Activated CD4-positive, alpha-beta T cell treated with anti-CD3 and anti-CD28 coated beads, Interleukin-2, amount 50 U/mL, for 48 hours (primary cell): ENCODE data around the gene QRFPR.
"Not testable (repeated sequence)": the region's sequence is repeated elsewhere in the genome, so short reads cannot be mapped to it uniquely, and the experiment has no call there.

ENCODE experiments used
- DNase-seq, 2 experiments: peaks; one replicate each; pipeline ENCODE4 v3.0.0-alpha.2; 2020

The QRFPR gene

DNA sequence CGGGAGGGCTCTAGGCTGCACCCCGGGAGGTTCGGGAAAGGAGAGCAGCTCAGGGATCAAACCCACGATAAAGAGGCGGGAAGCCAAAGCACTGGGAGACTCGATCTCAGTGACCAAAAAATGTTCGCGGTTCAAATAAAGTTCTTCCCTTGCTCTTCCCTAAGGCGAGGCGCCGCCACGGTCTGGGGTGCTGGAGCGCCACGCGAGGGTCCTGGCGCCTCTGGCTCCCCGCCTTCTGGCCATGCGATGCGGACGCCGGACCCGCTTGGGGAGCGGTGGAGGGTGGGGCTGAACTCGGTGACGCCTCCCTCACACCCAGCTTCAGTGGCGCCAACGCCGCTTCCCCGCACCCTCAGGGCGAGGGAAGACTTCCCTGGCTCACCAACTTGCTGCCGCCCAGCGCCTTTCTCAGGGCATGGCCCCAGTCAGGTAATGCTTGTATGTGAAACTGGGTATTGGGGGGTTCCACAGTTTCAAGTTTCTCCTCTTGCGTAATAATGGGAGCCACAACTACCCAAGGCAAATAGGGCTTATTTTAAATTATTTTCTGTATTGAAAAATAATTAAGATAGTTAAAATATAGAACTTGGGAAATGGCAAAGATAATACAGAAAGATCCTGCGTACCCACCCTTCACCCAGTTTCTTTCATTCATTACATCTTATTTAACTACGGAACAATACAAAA is at the start of gene QRFPR:
Gene QRFPR (minus strand): TSS at position 243 of the 687 bp plus-strand sequence. CDS start 371 bp downstream, outside the sequence.
- peak in 1 of 2 experiments; percentile 9 for DNase-seq

- DNase-seq = no peak
Measured at GRCh38 chr4:121428721-121429120, 47.9 kb upstream of the QRFPR start.

- no peak for DNase-seq
Measured at GRCh38 chr4:121421594-121421993, 40.8 kb upstream of the QRFPR start.

- no peak for DNase-seq
Measured at GRCh38 chr4:121411151-121411744, 30.4 kb upstream of the QRFPR start.

- DNase-seq = not testable (repeated sequence)
Measured at GRCh38 chr4:121408567-121408966, 27.7 kb upstream of the QRFPR start.

DNA sequence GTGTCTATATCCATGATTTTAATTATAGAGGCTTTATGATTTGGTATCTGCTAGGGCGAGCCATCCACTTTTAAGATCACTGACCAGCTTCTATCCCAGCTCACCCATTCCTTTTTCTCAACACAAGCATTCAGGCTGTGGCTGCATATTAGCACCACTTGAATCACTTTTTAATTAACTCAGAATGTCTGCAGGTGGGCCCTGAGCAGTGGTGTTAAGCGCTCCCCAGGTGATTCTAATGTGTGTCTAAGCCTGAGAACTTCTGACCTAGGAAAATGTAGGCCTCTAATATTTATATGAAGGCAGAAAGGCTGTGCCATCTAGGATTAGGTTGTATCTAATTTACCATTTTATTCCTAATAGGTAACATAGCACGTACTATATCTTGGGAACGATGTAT is 19.8 kb upstream of the QRFPR start:
- DNase-seq = no peak

DNA sequence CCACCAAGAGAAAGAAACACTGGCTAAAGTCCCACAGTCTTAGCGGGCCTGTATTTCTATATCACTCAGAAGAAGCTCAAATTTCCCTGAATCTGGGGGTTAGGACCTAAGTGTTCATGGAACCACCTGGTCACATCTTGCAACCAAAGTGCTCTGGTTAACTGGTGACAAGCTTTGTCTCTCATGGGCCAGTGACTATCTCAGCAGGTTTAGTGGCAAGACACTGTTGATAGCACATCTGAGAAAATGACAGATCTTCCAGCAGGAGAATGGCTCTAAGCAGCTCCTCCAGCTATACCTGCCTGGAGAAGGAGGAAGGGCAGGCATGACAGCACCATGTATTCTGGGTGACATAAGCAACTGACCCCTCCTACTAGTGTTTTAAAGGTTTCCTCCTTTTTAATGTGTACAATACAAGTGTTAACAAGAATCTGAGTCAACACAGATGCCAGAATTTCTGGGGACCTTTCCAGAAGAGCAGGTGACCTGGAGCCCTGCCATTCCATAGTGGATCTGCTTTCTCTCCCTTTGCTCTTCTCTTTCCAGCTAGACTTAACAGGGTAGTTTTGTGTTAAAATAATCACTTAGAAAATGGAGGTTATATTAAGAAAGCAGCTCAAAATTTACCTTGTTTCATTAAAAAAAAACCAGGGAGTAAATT is 17.3 kb upstream of the QRFPR start:
- no peak for DNase-seq

GRCh38 chr4:121397434-121397833 is 16.6 kb upstream of the QRFPR start:
- DNase-seq = no peak

DNA sequence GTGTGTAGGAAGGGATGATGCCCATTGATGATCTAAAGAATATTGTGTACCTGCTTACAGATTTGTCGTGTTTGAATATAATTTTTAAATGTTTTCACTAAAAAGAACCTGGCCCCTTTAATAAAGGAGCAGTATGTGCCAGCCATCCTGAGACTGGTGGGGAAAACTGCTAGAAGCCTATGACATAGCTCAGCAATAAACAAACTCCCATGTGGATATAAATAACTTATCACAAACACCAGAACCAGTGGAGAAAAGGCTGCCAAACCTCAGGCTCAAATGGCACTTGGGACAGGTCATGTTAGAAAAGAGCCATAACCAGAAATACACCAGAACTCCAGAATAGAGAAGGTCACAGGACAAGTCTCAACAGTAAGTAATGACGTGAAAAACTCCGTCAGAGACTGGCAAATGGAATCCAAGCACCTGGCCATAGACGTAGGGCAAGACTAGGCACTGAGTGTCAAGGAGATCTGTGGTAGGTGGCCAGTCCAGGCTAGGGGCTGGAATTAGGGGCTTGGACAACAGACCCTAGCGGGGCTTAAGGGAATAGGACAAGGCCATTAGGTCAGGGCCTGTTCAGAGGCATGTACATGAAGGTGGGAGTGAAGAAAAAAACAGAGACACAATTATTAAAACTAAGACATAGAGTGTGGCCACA is 11.7 kb upstream of the QRFPR start:
- no peak for DNase-seq

GRCh38 chr4:121390335-121390734 is 9.5 kb upstream of the QRFPR start:
- DNase-seq = no peak

DNA sequence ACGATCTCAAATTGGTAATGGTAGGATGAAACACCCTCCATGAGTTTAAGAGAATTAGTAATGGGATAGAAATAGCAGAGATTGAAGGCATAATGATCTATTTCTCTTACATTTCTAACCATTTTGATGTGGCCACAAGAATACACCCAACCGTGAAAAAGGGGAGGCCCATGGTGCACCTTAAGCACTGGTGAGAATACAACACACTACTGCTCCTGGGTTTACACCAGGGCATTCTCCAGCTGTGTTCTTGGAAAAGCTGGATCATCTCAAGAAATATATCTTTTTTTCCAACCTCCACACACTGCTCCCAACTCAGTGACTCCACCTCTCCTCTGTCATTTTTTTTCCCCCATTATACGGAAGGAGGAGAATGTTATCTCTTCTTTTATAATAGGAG is 1.5 kb downstream of the QRFPR start:
- DNase-seq = no peak

GRCh38 chr4:121377076-121377475 is 3.7 kb downstream of the QRFPR start:
- no peak for DNase-seq

GRCh38 chr4:121376556-121376955 is 4.3 kb downstream of the QRFPR start:
- no peak for DNase-seq

- no peak for DNase-seq
Measured at GRCh38 chr4:121376097-121376496, 4.7 kb downstream of the QRFPR start.

GRCh38 chr4:121375262-121375661 is 5.6 kb downstream of the QRFPR start:
- no peak for DNase-seq

GRCh38 chr4:121373841-121374240 is 7.0 kb downstream of the QRFPR start:
- no peak for DNase-seq

- peak; percentile 41 to 55 for DNase-seq
Measured at GRCh38 chr4:121370729-121371325, 10.0 kb downstream of the QRFPR start.

DNA sequence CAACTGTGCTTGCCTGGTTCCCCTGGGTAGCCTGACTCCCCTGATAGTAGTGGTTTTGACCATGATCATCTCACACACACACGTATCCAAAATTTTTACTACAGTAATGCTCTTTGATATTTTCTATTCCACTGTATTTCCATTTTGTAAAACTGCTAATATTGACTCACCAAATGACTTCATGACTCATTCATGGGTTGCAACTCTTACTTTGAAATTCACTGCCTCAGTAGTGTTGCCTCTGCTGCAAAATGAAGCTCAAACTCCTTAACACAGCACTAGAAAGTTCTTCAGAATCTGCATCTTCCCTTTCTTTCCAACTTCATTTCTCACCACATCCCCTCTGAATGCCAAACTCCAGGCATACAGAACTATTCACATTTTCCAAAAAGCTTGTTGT is 20.3 kb downstream of the QRFPR start:
- no peak for DNase-seq

GRCh38 chr4:121358473-121358872 is 22.3 kb downstream of the QRFPR start:
- DNase-seq = no peak

- no peak for DNase-seq
Measured at GRCh38 chr4:121353213-121353612, 27.6 kb downstream of the QRFPR start.

GRCh38 chr4:121344098-121344497 is 36.7 kb downstream of the QRFPR start:
- no peak for DNase-seq

GRCh38 chr4:121340247-121340646 is 40.6 kb downstream of the QRFPR start:
- no peak for DNase-seq

DNA sequence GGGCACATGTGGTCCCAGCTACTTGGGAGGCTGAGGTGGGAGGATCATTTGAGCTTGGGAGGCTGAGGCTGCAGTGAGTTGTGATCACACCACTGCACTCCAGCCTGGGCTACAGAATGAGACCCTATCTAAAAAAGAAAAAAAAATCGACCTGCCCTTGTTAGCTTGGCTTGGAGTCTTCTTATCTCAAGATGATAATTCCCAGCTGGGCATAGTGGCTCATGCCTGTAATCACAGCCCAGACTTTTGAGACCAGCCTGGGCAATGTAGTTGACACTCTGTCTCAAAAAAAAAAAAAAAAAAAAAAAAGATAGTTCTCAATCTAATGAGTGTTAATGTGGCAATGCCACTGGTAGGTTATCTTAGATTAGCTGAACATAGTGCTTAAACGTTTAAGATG is 41.0 kb downstream of the QRFPR start:
- no peak for DNase-seq
